GM12878 (cell line): ENCODE results near the gene EHD1. TPM values are rescaled to one million over a fixed set of nuclear protein-coding genes. Genes with fewer than 3 reads are reported as not detected.

Source experiments
- ATAC-seq: fragments of 200-7000 bp; cut with Tn5 transposase; 3 replicates; pipeline ENCODE4 v1.9.1; 2020; ENCODE audit warnings: mild to moderate bottlenecking, moderate library complexity
- BruUV-seq: library from RNA; stranded (reverse); fragments of 400-500 nt; replicated peaks from 2 replicates; lab custom pipeline; 2021; lab: Mats Ljungman, UMichigan
- CTCF ChIA-PET: fragments of 300-600 bp; sonication (Branson Sonifier 250); formaldehyde crosslinking; extraction: SDS; loops from one replicate; lab custom pipeline; 2021; ENCODE audit warnings: inconsistent platforms; lab: Yijun Ruan, JAX
- POLR2A ChIA-PET: fragments of 350-600 bp; formaldehyde crosslinking; extraction: SDS; loops from one replicate; lab custom pipeline; 2021; ENCODE audit warnings: inconsistent platforms; lab: Charles Lee
- RAD21 ChIA-PET: fragments of 300-600 bp; sonication (Branson Sonifier 250); formaldehyde crosslinking; loops from one replicate; lab custom pipeline; 2023; ENCODE audit warnings: antibody characterized with exemption; ENCODE audit not compliant: unreplicated experiment; lab: Charles Lee
- SMC1A ChIA-PET: fragments of 300-600 bp; sonication (Branson Sonifier 250); formaldehyde crosslinking; loops from one replicate; lab custom pipeline; 2023; ENCODE audit not compliant: unreplicated experiment, uncharacterized antibody; lab: Charles Lee
- DNase-seq: peaks from one replicate; pipeline ENCODE4 v3.0.0-alpha.2; 2011; ENCODE audit warnings: low read depth, low spot score
- FAIRE-seq: peaks from 3 replicates; lab custom pipeline; 2011; peaks lifted over from hg19 to GRCh38; lab: Jason Lieb, UNC
- H2AFZ ChIP-seq: 2 replicates; pipeline ENCODE4 v1.6.0; 2011; ENCODE audit warnings: low read depth, low read length, control low read depth; ENCODE audit not compliant: control insufficient read depth
- H3K27ac ChIP-seq: 2 replicates; pipeline ENCODE4 v1.5.1; 2011; ENCODE audit warnings: control low read depth; ENCODE audit not compliant: control insufficient read depth, insufficient read depth
- H3K27me3 ChIP-seq, 2 experiments: replicated peaks in 1 of 2; 2 replicates each; pipeline versions ENCODE4 v1.6.0 to v1.6.1; 2011; ENCODE audit warnings: low read length in 1 of 2; ENCODE audit not compliant: control insufficient read depth in 2 of 2, insufficient read depth in 2 of 2
- H3K36me3 ChIP-seq, 2 experiments: 2 replicates each; pipeline ENCODE4 v1.5.1; 2011; ENCODE audit warnings: low read length in 1 of 2; ENCODE audit not compliant: control insufficient read depth in 2 of 2, insufficient read depth in 2 of 2
- H3K4me1 ChIP-seq: 2 replicates; pipeline ENCODE4 v1.6.1; 2011; ENCODE audit warnings: mild to moderate bottlenecking, low read length, moderate library complexity, mixed read lengths; ENCODE audit not compliant: control insufficient read depth, insufficient read depth
- H3K4me2 ChIP-seq: 2 replicates; pipeline ENCODE4 v1.6.0; 2011; ENCODE audit warnings: control low read depth; ENCODE audit not compliant: control insufficient read depth, insufficient read depth
- H3K4me3 ChIP-seq: fragments of 200-600 bp; sonication (generic); 2 replicates; pipeline ENCODE4 v1.5.1; 2016
- H3K79me2 ChIP-seq: 2 replicates; pipeline ENCODE4 v1.6.0; 2011; ENCODE audit warnings: low read length; ENCODE audit not compliant: control insufficient read depth, insufficient read depth
- H3K9ac ChIP-seq: 2 replicates; pipeline ENCODE4 v1.8.0; 2011; ENCODE audit warnings: low read length, control low read depth, mixed read lengths; ENCODE audit not compliant: control insufficient read depth, insufficient read depth
- H3K9me3 ChIP-seq: replicated peaks from 3 replicates; pipeline ENCODE4 v1.5.1; 2011; ENCODE audit warnings: mild to moderate bottlenecking, low read length; ENCODE audit not compliant: control insufficient read depth, insufficient read depth
- H4K20me1 ChIP-seq: 2 replicates; pipeline ENCODE4 v1.6.0; 2011; ENCODE audit not compliant: control insufficient read depth, insufficient read depth
- CBFB ChIP-seq: IDR thresholded peaks from 2 replicates; pipeline ENCODE4 v1.6.1; 2016; ENCODE audit warnings: antibody characterized with exemption, low read depth
- FOXM1 ChIP-seq: IDR thresholded peaks from 2 replicates; pipeline ENCODE4 v1.6.1; 2012; ENCODE audit warnings: low read depth, mild to moderate bottlenecking, inconsistent platforms, low read length, moderate library complexity
- IKZF1 ChIP-seq: fragments of 450-650 bp; conservative IDR thresholded peaks from 2 replicates; pipeline ENCODE4 v1.6.1; 2017; ENCODE audit warnings: antibody characterized with exemption, mild to moderate bottlenecking
- TAF1 ChIP-seq: IDR thresholded peaks from 2 replicates; pipeline ENCODE4 v1.6.1; 2011; ENCODE audit warnings: mild to moderate bottlenecking, low read depth, low read length, borderline replicate concordance
- WGBS: methylation state at CpG from one replicate; pipeline ENCODE4 v1.1.6; 2016; ENCODE audit warnings: low lambda C conversion rate; ENCODE audit not compliant: insufficient replicate concordance, insufficient coverage; ENCODE audit errors: missing lambda C conversion rate; 5-methylcytosine and 5-hydroxymethylcytosine counted together
- in situ Hi-C: fragments of 300-500 bp; cut with MboI; formaldehyde crosslinking; loops from 9 replicates; pipeline ENCODE4 v1.14.3; 2018; ENCODE audit warnings: mixed read lengths
- intact Hi-C: fragments of 100-400 bp; cut with micrococcal nuclease; formaldehyde crosslinking; loops from one replicate; pipeline ENCODE4 v1.14.2; 2022; ENCODE audit not compliant: unreplicated experiment
- polyA plus RNA-seq, 11 experiments: library from polyadenylated mRNA; depleted of rRNA in 4 of 11; unstranded in 6 of 11; stranded (reverse) in 5 of 11; fragments of >200 nt; fragmentation: Nextera tagmentation in 4 of 11; fragmentation: Illumina TruSeq in 1 of 11; extraction: Ambion mirVana in 4 of 11; extraction: Trizol in 1 of 11; gene quantifications; 1 replicate in 1 of 11; 2 replicates in 10 of 11; pipeline versions ENCODE4 v1.2.1 to v1.2.3, GENCODE V29; 2011 to 2016; ENCODE audit warnings: inconsistent platforms in 2 of 11, missing spikeins in 2 of 11, low read depth in 1 of 11
- total RNA-seq, 4 experiments: library from RNA; depleted of rRNA in 3 of 4; stranded (reverse); fragments of >200 nt in 3 of 4; fragmentation: Illumina TruSeq in 1 of 4; extraction: Trizol in 1 of 4; gene quantifications; 2 replicates each; pipeline versions ENCODE4 v1.2.1 to v1.2.3, GENCODE V29; 2013 to 2021
- TF ChIP-seq, protein P1 (sequence below): IDR thresholded peaks from 2 replicates; pipeline ENCODE4 v1.6.1; 2012; ENCODE audit warnings: low read length, inconsistent platforms

Gene EHD1
- total and polyA plus RNA-seq, 10 of the 15 experiments (the other 5 are each of a cell fraction or from before 2014, with no cell fraction given) = 1.0 to 165 (median 66.5) TPM

DNA sequence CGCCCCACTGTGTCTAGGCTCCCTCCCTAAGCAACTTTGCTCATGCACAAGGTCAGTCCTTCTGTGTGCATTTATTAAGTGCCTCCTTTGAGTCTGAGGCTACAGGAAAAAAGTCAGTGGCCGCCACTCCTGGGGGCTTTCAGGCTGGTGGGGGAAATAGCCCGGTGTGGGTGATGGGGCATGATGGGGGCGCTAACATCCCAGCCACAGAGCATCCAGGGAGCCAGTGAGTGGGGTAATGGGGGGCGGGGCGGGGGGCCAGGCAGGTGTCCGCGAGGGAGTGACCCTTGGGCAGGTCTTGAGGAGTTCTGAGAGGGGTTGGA lies 9.9 kb upstream of the EHD1 start:
- peak overlapping the region; percentile 69 for H3K4me2 ChIP-seq
- H4K20me1 ChIP-seq = no peaks in the 10 kb centered on the region
- H3K36me3 ChIP-seq = no peaks in the 10 kb centered on the region
- intact Hi-C loops (no loop called here), in situ Hi-C loops (no loop called here)
- CTCF ChIA-PET = interaction anchor here (0.7 to 30.0 kb wide), 11 partner anchors 11 to 186 kb away, joined by 3 to 1208 read pairs (median 3); partner anchors contain the start of genes BATF2, CDC42BPG and EHD1
- no peaks in the 10 kb centered on the region for H3K27me3 ChIP-seq
- no peaks in the 10 kb centered on the region for H3K9me3 ChIP-seq
- POLR2A ChIA-PET = interaction anchor here (3.2 to 19.9 kb wide), 2 partner anchors 10 to 30 kb away, joined by 19 to 620 read pairs; partner anchors contain the start of gene EHD1
- SMC1A ChIA-PET = interaction anchor here (0.6 to 6.1 kb wide), 6 partner anchors 12 to 40 kb away, joined by 3 to 54 read pairs (median 5); no protein-coding TSS in a partner anchor
- no peak overlapping the region for H3K9ac ChIP-seq
- peak overlapping the region; percentile 27; the same call in 1 of the 2 replicates for H3K27ac ChIP-seq
- ATAC-seq = no peak
- WGBS = 52% methylated on average over 8 of the region's 8 CpGs
- no peak overlapping the region for H3K4me3 ChIP-seq
- no peak for DNase-seq
- RAD21 ChIA-PET = interaction anchor here (0.7 to 4.7 kb wide), 8 partner anchors 11 to 40 kb away, joined by 3 to 61 read pairs (median 5); no protein-coding TSS in a partner anchor
- no TSS peak for BruUV-seq
- no peak for FAIRE-seq
- TF ChIP-seq FOXM1 (no peak), IKZF1 (no peak), CBFB (no peak), TAF1 (no peak)
- TF ChIP-seq, protein P1, sequence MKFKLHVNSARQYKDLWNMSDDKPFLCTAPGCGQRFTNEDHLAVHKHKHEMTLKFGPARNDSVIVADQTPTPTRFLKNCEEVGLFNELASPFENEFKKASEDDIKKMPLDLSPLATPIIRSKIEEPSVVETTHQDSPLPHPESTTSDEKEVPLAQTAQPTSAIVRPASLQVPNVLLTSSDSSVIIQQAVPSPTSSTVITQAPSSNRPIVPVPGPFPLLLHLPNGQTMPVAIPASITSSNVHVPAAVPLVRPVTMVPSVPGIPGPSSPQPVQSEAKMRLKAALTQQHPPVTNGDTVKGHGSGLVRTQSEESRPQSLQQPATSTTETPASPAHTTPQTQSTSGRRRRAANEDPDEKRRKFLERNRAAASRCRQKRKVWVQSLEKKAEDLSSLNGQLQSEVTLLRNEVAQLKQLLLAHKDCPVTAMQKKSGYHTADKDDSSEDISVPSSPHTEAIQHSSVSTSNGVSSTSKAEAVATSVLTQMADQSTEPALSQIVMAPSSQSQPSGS = no peak
- H2AFZ ChIP-seq = peak overlapping the region; percentile 96
- no peaks in the 10 kb centered on the region for H3K79me2 ChIP-seq
- H3K4me1 ChIP-seq = peaks cover 12% of the 10 kb centered on the region
